Measurements from ENCODE around the gene PARD3. TPM values are rescaled to one million over a fixed set of nuclear protein-coding genes. Genes with fewer than 3 reads are reported as not detected.

The PARD3 gene
- total RNA-seq, 6 experiments from 2014 or later = 19.1 to 27.8 (median 22.0) TPM

DNA sequence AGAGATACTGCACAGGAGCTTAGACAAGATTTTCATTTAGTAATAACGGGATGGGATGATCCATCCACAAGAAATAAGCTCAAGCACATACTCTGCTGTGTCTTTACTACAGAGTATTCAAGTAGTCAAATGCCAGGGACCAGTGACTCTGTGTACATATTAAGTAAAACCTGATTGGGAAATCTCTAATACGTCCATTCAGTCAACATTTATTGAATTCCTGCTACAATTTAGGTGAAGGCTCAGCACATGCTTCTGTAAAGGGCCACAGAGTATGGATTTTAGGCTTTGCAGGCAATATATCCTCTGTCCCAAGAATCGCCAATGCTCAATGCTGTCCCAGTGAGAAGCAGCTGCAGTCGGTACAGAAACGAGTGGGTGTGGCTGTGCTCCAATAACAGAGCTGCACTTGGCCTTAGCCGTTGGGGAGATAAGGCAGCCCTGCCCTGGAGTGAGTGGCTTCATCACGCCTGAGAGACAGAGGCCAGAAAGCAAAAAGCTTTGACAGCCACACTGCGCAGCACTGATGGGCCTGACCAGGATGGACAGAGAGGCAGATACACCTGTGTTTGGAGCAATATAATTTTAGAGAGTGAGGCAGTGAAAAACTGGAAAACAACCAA, 186.8 kb downstream of the PARD3 start:
- H3K9me3 ChIP-seq = no peaks in the 10 kb centered on the region
- peak in 2 of 3 donors; percentile 36 to 65 for DNase-seq
- no peaks in the 10 kb centered on the region for H3K27me3 ChIP-seq
- H3K36me3 ChIP-seq = no peaks in the 10 kb centered on the region
- peak overlapping the region in 2 of 3 donors; percentile 38 to 41 for H3K27ac ChIP-seq
- peak; percentile 82 to 90 (median 84) for ATAC-seq
- intact Hi-C loops (cut with DNase I) = no loop called here
- H3K4me3 ChIP-seq = no peak overlapping the region
- 21% methylated on average over 8 of the region's 8 CpGs for WGBS (ENCODE audit: insufficient coverage, low coverage, low lambda C conversion rate, missing lambda C conversion rate)
- peaks cover 0 to 25% (median 8%) of the 10 kb centered on the region in 4 donors for H3K4me1 ChIP-seq
- TF ChIP-seq POLR2A (IDR thresholded peaks at IDR 0.05) = no peak
- TF ChIP-seq, protein P1, sequence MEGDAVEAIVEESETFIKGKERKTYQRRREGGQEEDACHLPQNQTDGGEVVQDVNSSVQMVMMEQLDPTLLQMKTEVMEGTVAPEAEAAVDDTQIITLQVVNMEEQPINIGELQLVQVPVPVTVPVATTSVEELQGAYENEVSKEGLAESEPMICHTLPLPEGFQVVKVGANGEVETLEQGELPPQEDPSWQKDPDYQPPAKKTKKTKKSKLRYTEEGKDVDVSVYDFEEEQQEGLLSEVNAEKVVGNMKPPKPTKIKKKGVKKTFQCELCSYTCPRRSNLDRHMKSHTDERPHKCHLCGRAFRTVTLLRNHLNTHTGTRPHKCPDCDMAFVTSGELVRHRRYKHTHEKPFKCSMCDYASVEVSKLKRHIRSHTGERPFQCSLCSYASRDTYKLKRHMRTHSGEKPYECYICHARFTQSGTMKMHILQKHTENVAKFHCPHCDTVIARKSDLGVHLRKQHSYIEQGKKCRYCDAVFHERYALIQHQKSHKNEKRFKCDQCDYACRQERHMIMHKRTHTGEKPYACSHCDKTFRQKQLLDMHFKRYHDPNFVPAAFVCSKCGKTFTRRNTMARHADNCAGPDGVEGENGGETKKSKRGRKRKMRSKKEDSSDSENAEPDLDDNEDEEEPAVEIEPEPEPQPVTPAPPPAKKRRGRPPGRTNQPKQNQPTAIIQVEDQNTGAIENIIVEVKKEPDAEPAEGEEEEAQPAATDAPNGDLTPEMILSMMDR (IDR thresholded peaks at IDR 0.05) = no peak

DNA sequence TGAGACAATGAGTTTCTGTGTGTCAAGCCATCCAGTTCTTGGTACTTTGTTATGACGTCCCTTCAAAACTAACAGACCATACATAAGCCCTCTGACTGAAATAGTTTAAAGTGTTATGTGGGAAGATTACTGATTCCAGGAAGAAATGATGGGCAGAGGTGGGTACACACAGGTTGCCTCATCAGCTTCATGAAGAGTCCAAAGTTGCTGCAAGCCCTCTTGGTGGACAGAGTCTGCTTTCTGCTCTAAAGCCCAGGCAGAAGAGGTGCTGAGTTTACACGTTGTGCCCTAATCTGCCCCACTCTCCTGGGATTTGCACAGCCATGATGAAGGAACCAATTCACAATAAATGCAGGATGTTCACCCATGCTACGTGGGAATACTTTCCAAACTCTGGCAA, 187.4 kb downstream of the PARD3 start:
- intact Hi-C loops (cut with DNase I) = no loop called here
- DNase-seq (no peak), ATAC-seq (peak; percentile 30 to 67 (median 66))
- Histone ChIP-seq H3K27ac (peak overlapping the region in 1 of 3 donors; percentile 38), H3K4me3 (no peak overlapping the region), H3K36me3 (no peaks in the 10 kb centered on the region), H3K27me3 (no peaks in the 10 kb centered on the region), H3K4me1 (peaks cover 0 to 25% (median 8%) of the 10 kb centered on the region in 4 donors), H3K9me3 (no peaks in the 10 kb centered on the region)
- TF ChIP-seq POLR2A (IDR thresholded peaks at IDR 0.05) = no peak
- TF ChIP-seq, protein P1 (IDR thresholded peaks at IDR 0.05) = no peak
- WGBS (ENCODE audit: insufficient coverage, low coverage, low lambda C conversion rate, missing lambda C conversion rate) = 36% methylated on average over 3 of the region's 3 CpGs

DNA sequence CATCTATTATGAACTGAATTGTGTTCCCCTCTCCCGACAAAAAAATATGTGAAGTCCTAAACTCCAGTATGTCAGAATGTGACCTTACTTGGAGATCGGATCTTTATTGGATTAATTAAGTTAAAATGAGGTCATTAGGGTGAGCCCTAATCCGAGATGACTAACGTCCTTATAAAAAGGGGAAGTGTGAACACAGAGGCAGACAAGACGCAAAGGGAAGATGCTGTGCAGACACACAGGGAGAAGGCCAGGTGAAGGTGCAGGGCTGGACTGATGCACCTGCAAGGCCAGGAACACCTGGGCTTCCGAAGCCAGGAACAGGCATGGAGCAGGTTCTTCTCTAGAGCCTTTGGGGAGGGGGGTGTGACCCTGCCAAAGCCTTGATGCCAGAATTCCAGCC, 187.8 kb downstream of the PARD3 start:
- H3K27ac ChIP-seq = no peak overlapping the region
- no peaks in the 10 kb centered on the region for H3K36me3 ChIP-seq
- H3K27me3 ChIP-seq = no peaks in the 10 kb centered on the region
- TF ChIP-seq, protein P1 (IDR thresholded peaks at IDR 0.05) = no peak
- TF ChIP-seq POLR2A (IDR thresholded peaks at IDR 0.05) = no peak
- H3K4me3 ChIP-seq = no peak overlapping the region
- H3K4me1 ChIP-seq = peaks cover 0 to 25% (median 8%) of the 10 kb centered on the region in 4 donors
- intact Hi-C loops (cut with DNase I) = no loop called here
- DNase-seq (no peak), ATAC-seq (no peak)
- H3K9me3 ChIP-seq = no peaks in the 10 kb centered on the region
- 64% methylated on average over 5 of the region's 6 CpGs for WGBS (ENCODE audit: insufficient coverage, low coverage, low lambda C conversion rate, missing lambda C conversion rate)

DNA sequence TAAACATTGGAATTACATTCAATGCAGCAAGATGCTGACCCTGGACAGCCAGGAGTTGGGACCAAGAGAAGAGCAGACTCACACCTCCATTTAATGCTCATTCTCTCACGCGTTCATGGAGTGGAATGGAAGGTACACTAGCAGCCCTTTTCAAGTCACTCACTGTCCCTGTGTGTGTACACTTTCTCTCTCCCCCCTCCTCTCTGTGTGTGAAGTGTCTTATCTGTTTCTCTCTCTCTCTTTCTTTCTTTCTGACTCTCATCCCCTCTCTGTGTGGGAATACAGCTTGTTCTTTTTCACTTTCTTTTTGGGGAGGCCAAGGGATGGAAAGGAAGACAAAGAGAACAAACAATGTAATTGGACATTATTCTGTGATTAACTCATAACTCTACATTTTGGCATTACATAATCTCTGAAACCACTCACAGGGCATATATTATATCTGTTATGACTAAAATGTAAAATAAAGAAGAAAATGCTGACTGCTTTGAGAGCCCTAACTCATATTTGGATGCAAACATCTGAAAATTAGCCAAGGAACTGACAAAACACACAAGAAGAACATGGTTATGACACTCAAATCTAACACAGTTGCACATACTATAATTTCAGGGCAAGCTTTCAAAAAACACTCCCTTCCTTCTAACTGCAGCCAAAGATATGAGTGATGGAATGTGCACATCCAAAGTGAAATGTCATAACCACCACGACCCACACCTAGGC, 188.8 kb downstream of the PARD3 start:
- peaks cover 0 to 25% (median 8%) of the 10 kb centered on the region in 4 donors for H3K4me1 ChIP-seq

More for the DNA sequence above, 188.8 kb downstream of the PARD3 start:
- TF ChIP-seq POLR2A (IDR thresholded peaks at IDR 0.05) = no peak
- TF ChIP-seq, protein P1 (IDR thresholded peaks at IDR 0.05) = no peak
- intact Hi-C loops (cut with DNase I) = no loop called here
- H3K9me3 ChIP-seq = no peaks in the 10 kb centered on the region
- H3K27me3 ChIP-seq = no peaks in the 10 kb centered on the region
- DNase-seq = no peak
- H3K36me3 ChIP-seq = no peaks in the 10 kb centered on the region
- WGBS (ENCODE audit: insufficient coverage, low coverage, low lambda C conversion rate, missing lambda C conversion rate) = 100% methylated on average over 3 of the region's 3 CpGs
- H3K4me3 ChIP-seq = no peak overlapping the region
- no peak for ATAC-seq
- no peak overlapping the region for H3K27ac ChIP-seq
